ENCODE results near the gene GALNT13.

GALNT13 gene

DNA sequence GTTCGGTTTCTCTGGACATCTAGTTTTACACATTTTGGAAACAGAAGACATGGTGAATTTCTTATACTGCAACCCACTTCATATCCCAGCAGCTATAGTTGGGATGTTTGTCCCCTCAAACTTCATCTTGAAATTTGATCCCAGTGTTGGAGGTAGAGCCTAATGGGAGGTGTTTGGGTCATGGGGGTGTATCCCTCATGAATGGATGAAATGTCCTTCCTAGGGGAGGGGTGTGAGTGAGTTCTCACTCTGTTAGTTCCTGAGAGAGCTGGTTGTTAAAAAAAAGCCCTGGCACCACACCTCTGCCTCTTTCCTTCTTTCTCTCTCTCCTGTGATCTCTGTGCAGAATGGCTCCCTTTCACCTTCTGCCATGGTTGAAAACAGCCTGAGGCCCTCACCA, 457.8 kb downstream of the GALNT13 start:
- no peaks in the 10 kb centered on the region for H3K4me1 ChIP-seq
- H3K9ac ChIP-seq: no peak overlapping the region
- no peaks in the 10 kb centered on the region for H3K27me3 ChIP-seq (ENCODE audit: control insufficient read depth, insufficient read depth, low read length)

DNA sequence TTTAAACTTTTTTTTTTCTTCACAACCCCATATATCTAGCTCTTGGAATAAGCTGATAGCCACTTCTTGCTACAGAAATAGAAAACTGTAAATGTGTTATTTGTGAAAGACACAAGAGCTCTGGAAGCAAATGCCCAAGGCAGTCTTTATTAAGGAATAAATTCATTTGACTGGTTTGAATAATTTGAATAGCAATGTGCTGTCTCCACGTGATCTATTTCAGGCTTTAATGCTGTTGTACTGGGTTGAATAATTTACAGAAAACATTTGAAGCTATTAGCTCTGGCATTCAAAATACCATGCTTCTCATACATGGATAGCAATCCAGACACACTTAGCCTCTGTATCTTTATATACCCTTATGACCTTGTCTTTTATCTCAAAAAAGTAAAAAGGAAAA, 460.1 kb downstream of the GALNT13 start:
- no peak overlapping the region for H3K9ac ChIP-seq
- H3K27ac ChIP-seq: no peak overlapping the region
- H3K4me1 ChIP-seq: no peaks in the 10 kb centered on the region
- no peaks in the 10 kb centered on the region for H3K9me3 ChIP-seq (ENCODE audit: control insufficient read depth, low read length)
- no peaks in the 10 kb centered on the region for H3K27me3 ChIP-seq (ENCODE audit: control insufficient read depth, insufficient read depth, low read length)
- H3K79me2 ChIP-seq: no peaks in the 10 kb centered on the region
- H3K36me3 ChIP-seq (ENCODE audit: control insufficient read depth, insufficient read depth, low read length): no peaks in the 10 kb centered on the region
- H2AFZ ChIP-seq: no peak overlapping the region
- no peak overlapping the region for H3K4me2 ChIP-seq (ENCODE audit: low read length)
- H3K4me3 ChIP-seq (ENCODE audit: low read depth, low read length): no peak overlapping the region
- TF ChIP-seq, protein P1, sequence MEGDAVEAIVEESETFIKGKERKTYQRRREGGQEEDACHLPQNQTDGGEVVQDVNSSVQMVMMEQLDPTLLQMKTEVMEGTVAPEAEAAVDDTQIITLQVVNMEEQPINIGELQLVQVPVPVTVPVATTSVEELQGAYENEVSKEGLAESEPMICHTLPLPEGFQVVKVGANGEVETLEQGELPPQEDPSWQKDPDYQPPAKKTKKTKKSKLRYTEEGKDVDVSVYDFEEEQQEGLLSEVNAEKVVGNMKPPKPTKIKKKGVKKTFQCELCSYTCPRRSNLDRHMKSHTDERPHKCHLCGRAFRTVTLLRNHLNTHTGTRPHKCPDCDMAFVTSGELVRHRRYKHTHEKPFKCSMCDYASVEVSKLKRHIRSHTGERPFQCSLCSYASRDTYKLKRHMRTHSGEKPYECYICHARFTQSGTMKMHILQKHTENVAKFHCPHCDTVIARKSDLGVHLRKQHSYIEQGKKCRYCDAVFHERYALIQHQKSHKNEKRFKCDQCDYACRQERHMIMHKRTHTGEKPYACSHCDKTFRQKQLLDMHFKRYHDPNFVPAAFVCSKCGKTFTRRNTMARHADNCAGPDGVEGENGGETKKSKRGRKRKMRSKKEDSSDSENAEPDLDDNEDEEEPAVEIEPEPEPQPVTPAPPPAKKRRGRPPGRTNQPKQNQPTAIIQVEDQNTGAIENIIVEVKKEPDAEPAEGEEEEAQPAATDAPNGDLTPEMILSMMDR (IDR thresholded peaks at IDR 0.05): no peak

More for the DNA sequence above, 457.8 kb downstream of the GALNT13 start:
- no peak overlapping the region for H3K27ac ChIP-seq
- no peak overlapping the region for H2AFZ ChIP-seq
- TF ChIP-seq, protein P1 (IDR thresholded peaks at IDR 0.05): no peak
- H3K36me3 ChIP-seq (ENCODE audit: control insufficient read depth, insufficient read depth, low read length): no peaks in the 10 kb centered on the region
- H3K9me3 ChIP-seq (ENCODE audit: control insufficient read depth, low read length): no peaks in the 10 kb centered on the region
- no peak overlapping the region for H3K4me2 ChIP-seq (ENCODE audit: low read length)
- no peaks in the 10 kb centered on the region for H3K79me2 ChIP-seq
- no peak overlapping the region for H3K4me3 ChIP-seq (ENCODE audit: low read depth, low read length)

DNA sequence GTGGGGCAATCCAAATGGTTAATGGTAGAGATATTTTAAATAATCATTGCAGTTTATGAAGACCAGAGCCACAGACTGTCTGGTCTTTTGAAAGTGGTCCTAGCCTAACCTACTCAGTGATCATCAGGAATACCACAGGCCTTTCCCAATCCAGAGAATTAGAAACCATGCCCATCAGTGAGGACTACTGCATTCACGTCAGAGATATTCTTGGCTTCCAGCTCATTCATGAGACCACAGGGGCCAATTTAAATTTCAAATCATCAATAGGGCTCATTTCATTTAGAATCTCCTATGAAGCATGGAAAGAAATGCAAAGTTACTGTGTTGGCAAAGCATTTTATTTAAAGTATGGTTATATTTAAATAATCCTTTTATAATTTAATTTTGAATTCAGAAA, 464.5 kb downstream of the GALNT13 start:
- no peaks in the 10 kb centered on the region for H3K9me3 ChIP-seq (ENCODE audit: control insufficient read depth, low read length)
- H3K4me1 ChIP-seq: no peaks in the 10 kb centered on the region
- H3K27ac ChIP-seq: no peak overlapping the region
- no peak overlapping the region for H2AFZ ChIP-seq
- H3K4me2 ChIP-seq (ENCODE audit: low read length): no peak overlapping the region
- no peaks in the 10 kb centered on the region for H3K27me3 ChIP-seq (ENCODE audit: control insufficient read depth, insufficient read depth, low read length)
- no peak overlapping the region for H3K9ac ChIP-seq
- no peaks in the 10 kb centered on the region for H3K36me3 ChIP-seq (ENCODE audit: control insufficient read depth, insufficient read depth, low read length)
- H3K4me3 ChIP-seq (ENCODE audit: low read depth, low read length): no peak overlapping the region
- TF ChIP-seq, protein P1 (IDR thresholded peaks at IDR 0.05): no peak
- no peaks in the 10 kb centered on the region for H3K79me2 ChIP-seq

DNA sequence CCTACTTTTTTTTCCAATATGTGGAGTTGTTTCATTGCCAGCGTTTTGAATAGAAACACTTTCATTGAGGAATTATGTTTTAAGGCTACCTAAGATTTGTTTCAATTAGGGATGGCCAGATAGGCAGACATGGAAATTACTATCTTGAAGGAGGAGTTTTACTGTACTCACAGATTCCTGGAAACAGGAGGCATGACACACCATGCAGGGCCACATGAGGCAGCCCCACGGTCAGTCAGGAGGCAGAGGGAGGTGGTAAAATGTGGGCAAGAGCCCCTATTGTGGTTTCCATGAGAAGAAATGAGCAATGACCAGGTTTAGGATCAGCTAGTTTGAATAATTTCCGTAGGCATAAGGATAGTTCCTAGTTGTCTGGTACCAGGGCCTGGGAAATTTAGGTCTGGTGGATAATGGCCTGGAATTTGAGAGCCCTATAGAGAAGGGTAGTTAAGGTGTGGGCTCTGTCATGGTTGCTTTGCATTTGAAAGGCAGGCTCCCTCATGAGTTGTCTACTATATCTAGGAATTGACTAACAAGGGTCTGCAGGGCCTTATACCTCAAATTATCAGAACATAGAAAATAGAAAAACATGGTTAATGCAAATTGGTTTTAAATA, 466.7 kb downstream of the GALNT13 start:
- no peak overlapping the region for H3K4me2 ChIP-seq (ENCODE audit: low read length)
- H3K4me1 ChIP-seq: no peaks in the 10 kb centered on the region
- H3K36me3 ChIP-seq (ENCODE audit: control insufficient read depth, insufficient read depth, low read length): no peaks in the 10 kb centered on the region
- H3K79me2 ChIP-seq: no peaks in the 10 kb centered on the region
- H3K27ac ChIP-seq: no peak overlapping the region
- no peak overlapping the region for H3K4me3 ChIP-seq (ENCODE audit: low read depth, low read length)
- no peaks in the 10 kb centered on the region for H3K27me3 ChIP-seq (ENCODE audit: control insufficient read depth, insufficient read depth, low read length)
- no peak overlapping the region for H2AFZ ChIP-seq
- H3K9me3 ChIP-seq (ENCODE audit: control insufficient read depth, low read length): no peaks in the 10 kb centered on the region
- no peak overlapping the region for H3K9ac ChIP-seq
- TF ChIP-seq, protein P1 (IDR thresholded peaks at IDR 0.05): no peak

DNA sequence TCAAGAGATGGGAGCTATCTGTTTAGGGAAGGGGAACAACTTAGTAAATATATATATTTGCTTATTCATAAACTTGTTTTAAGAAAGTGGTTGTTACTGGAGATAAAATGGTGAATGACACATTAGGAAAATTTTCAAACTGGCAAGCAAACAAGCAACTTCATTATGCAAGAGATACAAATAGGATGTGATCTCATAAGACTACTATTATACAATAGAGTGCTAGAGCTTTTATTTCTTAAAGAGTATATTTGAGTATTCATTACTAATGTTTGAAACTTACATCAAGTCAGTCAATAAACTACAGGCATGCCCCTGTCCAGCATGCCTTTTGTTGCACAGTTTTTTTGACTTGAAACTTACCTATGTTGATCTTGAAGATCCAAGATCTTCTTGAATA, 471.6 kb downstream of the GALNT13 start:
- no peaks in the 10 kb centered on the region for H3K4me1 ChIP-seq
- no peaks in the 10 kb centered on the region for H3K36me3 ChIP-seq (ENCODE audit: control insufficient read depth, insufficient read depth, low read length)
- H3K9me3 ChIP-seq (ENCODE audit: control insufficient read depth, low read length): no peaks in the 10 kb centered on the region
- no peak overlapping the region for H3K4me3 ChIP-seq (ENCODE audit: low read depth, low read length)
- H3K27me3 ChIP-seq (ENCODE audit: control insufficient read depth, insufficient read depth, low read length): no peaks in the 10 kb centered on the region
- no peak overlapping the region for H3K27ac ChIP-seq
- no peak overlapping the region for H2AFZ ChIP-seq
- no peak overlapping the region for H3K9ac ChIP-seq
- TF ChIP-seq, protein P1 (IDR thresholded peaks at IDR 0.05): no peak
- H3K79me2 ChIP-seq: no peaks in the 10 kb centered on the region
- H3K4me2 ChIP-seq (ENCODE audit: low read length): no peak overlapping the region

Data from parathyroid adenoma (tissue), 2 donors.